ENCODE results near the gene ST6GALNAC1. TPM values are rescaled to one million over a fixed set of nuclear protein-coding genes. Genes with fewer than 3 reads are reported as not detected.

ST6GALNAC1 gene
- total RNA-seq, 1 experiment from 2014 or later = not detected

GRCh38 chr17:76593384-76593826 lies 50.2 kb downstream of the ST6GALNAC1 start:
- in situ Hi-C loops (cut with HindIII; ENCODE audit: low pct_unique_long_range_greater_than_20kb, low sequenced_read_pairs) = no loop called here
- DNase-seq (ENCODE audit: low read depth) = no peak

GRCh38 chr17:76588182-76588581 lies 55.4 kb downstream of the ST6GALNAC1 start:
- DNase-seq (ENCODE audit: low read depth) = no peak
- in situ Hi-C loops (cut with HindIII; ENCODE audit: low pct_unique_long_range_greater_than_20kb, low sequenced_read_pairs) = no loop called here

- in situ Hi-C loops (cut with HindIII; ENCODE audit: low pct_unique_long_range_greater_than_20kb, low sequenced_read_pairs) = no loop called here
- DNase-seq (ENCODE audit: low read depth) = peak; percentile 72
Measured at GRCh38 chr17:76586741-76587487, 56.6 kb downstream of the ST6GALNAC1 start.

GRCh38 chr17:76585649-76586593 lies 57.6 kb downstream of the ST6GALNAC1 start, which contains the start of gene ST6GALNAC2:
Gene ST6GALNAC2 (minus strand): TSS chr17:76585860. CDS start chr17:76585808, 52 bp downstream.
- in situ Hi-C loops (cut with HindIII; ENCODE audit: low pct_unique_long_range_greater_than_20kb, low sequenced_read_pairs) = no loop called here
- DNase-seq (ENCODE audit: low read depth) = peak; percentile 89

- DNase-seq (ENCODE audit: low read depth) = no peak
- in situ Hi-C loops (cut with HindIII; ENCODE audit: low pct_unique_long_range_greater_than_20kb, low sequenced_read_pairs) = no loop called here
Measured at GRCh38 chr17:76585033-76585648, 58.4 kb downstream of the ST6GALNAC1 start.

GRCh38 chr17:76584427-76585032 lies 59.0 kb downstream of the ST6GALNAC1 start:
- in situ Hi-C loops (cut with HindIII; ENCODE audit: low pct_unique_long_range_greater_than_20kb, low sequenced_read_pairs) = no loop called here
- DNase-seq (ENCODE audit: low read depth) = no peak

GRCh38 chr17:76582660-76583059 lies 60.9 kb downstream of the ST6GALNAC1 start:
- no peak for DNase-seq (ENCODE audit: low read depth)
- in situ Hi-C loops (cut with HindIII; ENCODE audit: low pct_unique_long_range_greater_than_20kb, low sequenced_read_pairs) = no loop called here

GRCh38 chr17:76581515-76581914 lies 62.0 kb downstream of the ST6GALNAC1 start:
- DNase-seq (ENCODE audit: low read depth) = no peak
- in situ Hi-C loops (cut with HindIII; ENCODE audit: low pct_unique_long_range_greater_than_20kb, low sequenced_read_pairs) = no loop called here

GRCh38 chr17:76579281-76579680 lies 64.3 kb downstream of the ST6GALNAC1 start:
- no peak for DNase-seq (ENCODE audit: low read depth)
- in situ Hi-C loops (cut with HindIII; ENCODE audit: low pct_unique_long_range_greater_than_20kb, low sequenced_read_pairs) = no loop called here

GRCh38 chr17:76578376-76578775 lies 65.2 kb downstream of the ST6GALNAC1 start:
- in situ Hi-C loops (cut with HindIII; ENCODE audit: low pct_unique_long_range_greater_than_20kb, low sequenced_read_pairs) = no loop called here

GRCh38 chr17:76577876-76578275 lies 65.7 kb downstream of the ST6GALNAC1 start:
- in situ Hi-C loops (cut with HindIII; ENCODE audit: low pct_unique_long_range_greater_than_20kb, low sequenced_read_pairs) = no loop called here
- DNase-seq (ENCODE audit: low read depth) = no peak

More at GRCh38 chr17:76578376-76578775, 65.2 kb downstream of the ST6GALNAC1 start:
- DNase-seq (ENCODE audit: low read depth) = no peak

- in situ Hi-C loops (cut with HindIII; ENCODE audit: low pct_unique_long_range_greater_than_20kb, low sequenced_read_pairs) = no loop called here
- DNase-seq (ENCODE audit: low read depth) = no peak
Measured at GRCh38 chr17:76576189-76576588, 67.4 kb downstream of the ST6GALNAC1 start.

- in situ Hi-C loops (cut with HindIII; ENCODE audit: low pct_unique_long_range_greater_than_20kb, low sequenced_read_pairs) = no loop called here
- DNase-seq (ENCODE audit: low read depth) = no peak
Measured at GRCh38 chr17:76575570-76575969, 68.0 kb downstream of the ST6GALNAC1 start.

Other genes starting within 250 kb of the ST6GALNAC1 start
- gene UBE2O, start 190.6 kb downstream of the ST6GALNAC1 start, total RNA-seq (2014; rRNA removed; shearing (Covaris generic); ENCODE audit: low replicate concordance) = 22.9 and 23.7 TPM in 2 replicates
- not detected in 2 replicates for gene AANAT, start 176.2 kb downstream of the ST6GALNAC1 start, total RNA-seq (2014; rRNA removed; shearing (Covaris generic); ENCODE audit: low replicate concordance)
- 17.5 and 33.6 TPM in 2 replicates for gene RHBDF2, start 142.3 kb downstream of the ST6GALNAC1 start, total RNA-seq (2014; rRNA removed; shearing (Covaris generic); ENCODE audit: low replicate concordance)
- 0.52 and 1.6 TPM in 2 replicates for gene CYGB, start 106.0 kb downstream of the ST6GALNAC1 start, total RNA-seq (2014; rRNA removed; shearing (Covaris generic); ENCODE audit: low replicate concordance)
- not detected in 2 replicates for gene PRCD, start 103.7 kb downstream of the ST6GALNAC1 start, total RNA-seq (2014; rRNA removed; shearing (Covaris generic); ENCODE audit: low replicate concordance)
- 2.8 and 5.3 TPM in 2 replicates for gene ST6GALNAC2, start 57.9 kb downstream of the ST6GALNAC1 start, total RNA-seq (2014; rRNA removed; shearing (Covaris generic); ENCODE audit: low replicate concordance)
- 64.5 and 101 TPM in 2 replicates for gene MXRA7, start 67.2 kb upstream of the ST6GALNAC1 start, total RNA-seq (2014; rRNA removed; shearing (Covaris generic); ENCODE audit: low replicate concordance)
- 14.4 and 22.7 TPM in 2 replicates for gene JMJD6, start 82.8 kb upstream of the ST6GALNAC1 start, total RNA-seq (2014; rRNA removed; shearing (Covaris generic); ENCODE audit: low replicate concordance)
- gene METTL23, start 83.1 kb upstream of the ST6GALNAC1 start, total RNA-seq (2014; rRNA removed; shearing (Covaris generic); ENCODE audit: low replicate concordance) = 40.5 and 56.8 TPM in 2 replicates
- 169 and 212 TPM in 2 replicates for gene SRSF2, start 93.6 kb upstream of the ST6GALNAC1 start, total RNA-seq (2014; rRNA removed; shearing (Covaris generic); ENCODE audit: low replicate concordance)
- gene MFSD11, start 94.4 kb upstream of the ST6GALNAC1 start, total RNA-seq (2014; rRNA removed; shearing (Covaris generic); ENCODE audit: low replicate concordance) = 8.5 and 19.0 TPM in 2 replicates
- gene MGAT5B, start 224.6 kb upstream of the ST6GALNAC1 start, total RNA-seq (2014; rRNA removed; shearing (Covaris generic); ENCODE audit: low replicate concordance) = 3.1 and 9.6 TPM in 2 replicates

Measured in Caki2 (cell line).